HG02840 (cell line): ENCODE measurements around the gene TRABD2B.

ENCODE experiments used
- ATAC-seq: cut with Tn5 transposase; IDR thresholded peaks from one replicate; pipeline ENCODE4 v1.9.1; 2021; ENCODE audit warnings: mild to moderate bottlenecking, moderate library complexity, moderate number of reproducible peaks; ENCODE audit not compliant: unreplicated experiment, low FRiP score

The TRABD2B gene

GRCh38 chr1:47717341-47717740, 279.8 kb downstream of the TRABD2B start:
- no peak for ATAC-seq

DNA sequence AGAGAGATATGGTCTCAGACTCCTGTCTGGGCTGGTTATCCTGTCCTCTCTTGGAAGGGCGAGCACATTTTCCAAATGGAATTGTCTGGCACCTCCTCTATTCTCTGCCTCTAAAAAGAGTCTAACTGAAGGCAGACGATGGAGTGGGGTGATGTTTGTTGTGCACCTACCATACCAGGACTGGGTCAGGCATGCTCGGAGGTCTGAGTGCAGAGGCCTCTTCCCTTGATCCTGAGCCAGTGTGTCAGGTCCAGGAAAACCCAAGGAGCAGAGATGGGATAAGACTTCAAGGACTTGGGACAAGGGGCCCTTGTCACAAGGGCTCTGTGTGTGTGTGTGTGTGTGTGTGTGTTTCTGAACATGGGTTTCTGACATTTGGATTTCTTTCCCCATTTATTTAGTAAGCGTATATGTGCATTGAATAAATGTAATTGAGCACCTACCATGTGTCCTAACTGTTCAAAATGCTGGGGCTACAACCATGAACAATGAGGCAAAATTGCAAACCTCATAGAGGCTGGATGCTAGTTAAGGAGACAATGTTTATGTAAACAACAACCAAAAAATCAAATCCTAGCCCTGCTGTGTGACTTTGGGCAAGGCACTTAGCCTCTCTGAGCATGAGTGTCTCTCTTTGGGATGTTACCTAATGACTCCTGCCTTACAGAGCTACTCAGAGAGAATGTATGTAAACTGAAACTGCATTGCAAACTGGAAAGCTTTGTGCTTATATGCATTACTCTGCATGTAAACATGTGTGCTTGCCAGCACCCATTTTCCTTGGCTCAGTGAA, 283.0 kb downstream of the TRABD2B start:
- no peak for ATAC-seq

DNA sequence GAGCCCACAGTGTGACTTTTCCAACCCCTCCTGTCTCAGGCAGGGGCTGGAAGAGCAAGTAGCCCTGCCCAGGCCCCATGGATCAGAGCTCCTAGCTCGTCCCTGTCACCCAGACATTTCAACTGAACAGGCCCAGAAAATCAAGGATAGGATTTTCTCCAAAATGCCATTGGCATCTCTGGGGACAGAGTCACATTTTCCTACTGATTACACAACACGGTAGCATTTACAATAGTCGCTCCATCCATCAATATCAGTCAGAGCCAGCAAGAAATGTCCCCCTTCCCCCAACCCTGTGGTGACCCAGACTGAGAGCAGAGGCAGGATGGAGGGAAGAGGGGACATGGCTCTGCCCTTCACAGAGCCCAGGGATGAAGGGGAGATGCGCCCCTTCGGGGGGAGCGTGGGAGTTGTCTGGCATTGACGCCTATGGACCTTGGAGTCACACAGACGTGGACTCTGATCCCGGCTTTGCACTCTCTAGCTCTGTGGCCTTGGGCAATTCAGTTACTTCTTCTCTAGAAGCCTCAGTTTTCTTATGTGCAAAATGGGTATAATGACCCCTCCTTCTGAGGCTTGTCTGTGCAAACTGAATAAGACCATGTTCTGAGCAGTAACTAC, 283.7 kb downstream of the TRABD2B start:
- ATAC-seq = no peak

DNA sequence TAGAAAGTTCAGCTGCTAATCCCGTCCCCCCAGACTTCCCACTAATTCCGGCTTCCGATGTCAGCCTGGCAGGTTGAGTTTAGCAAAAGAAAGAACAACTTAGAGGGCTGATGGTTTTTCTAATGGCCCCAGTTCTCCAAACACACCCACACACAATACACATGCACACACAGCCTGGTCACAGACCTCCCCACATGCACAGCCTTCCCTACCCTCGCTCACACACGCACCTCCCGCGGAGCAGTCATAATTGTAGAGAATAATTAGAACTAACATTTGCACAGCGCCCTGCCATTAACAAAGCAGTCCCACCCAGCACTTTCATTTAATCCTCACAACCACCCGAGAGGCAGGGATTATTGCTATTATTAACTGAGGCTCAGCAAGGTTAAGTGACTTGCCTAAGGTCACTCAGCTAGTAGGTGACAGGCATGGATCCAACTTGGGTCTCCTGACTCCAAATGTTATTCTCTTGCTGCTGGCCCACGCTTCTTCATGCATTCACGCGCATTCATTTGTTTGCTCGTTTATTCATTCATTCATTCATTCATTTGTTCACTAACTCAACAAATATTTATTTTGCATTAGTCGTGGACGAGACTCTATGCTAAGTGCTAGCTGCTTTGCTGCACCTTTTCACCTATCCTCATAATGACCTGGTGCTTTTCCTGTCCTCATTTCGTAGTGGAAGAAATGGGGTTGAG, 284.4 kb downstream of the TRABD2B start:
- no peak for ATAC-seq

DNA sequence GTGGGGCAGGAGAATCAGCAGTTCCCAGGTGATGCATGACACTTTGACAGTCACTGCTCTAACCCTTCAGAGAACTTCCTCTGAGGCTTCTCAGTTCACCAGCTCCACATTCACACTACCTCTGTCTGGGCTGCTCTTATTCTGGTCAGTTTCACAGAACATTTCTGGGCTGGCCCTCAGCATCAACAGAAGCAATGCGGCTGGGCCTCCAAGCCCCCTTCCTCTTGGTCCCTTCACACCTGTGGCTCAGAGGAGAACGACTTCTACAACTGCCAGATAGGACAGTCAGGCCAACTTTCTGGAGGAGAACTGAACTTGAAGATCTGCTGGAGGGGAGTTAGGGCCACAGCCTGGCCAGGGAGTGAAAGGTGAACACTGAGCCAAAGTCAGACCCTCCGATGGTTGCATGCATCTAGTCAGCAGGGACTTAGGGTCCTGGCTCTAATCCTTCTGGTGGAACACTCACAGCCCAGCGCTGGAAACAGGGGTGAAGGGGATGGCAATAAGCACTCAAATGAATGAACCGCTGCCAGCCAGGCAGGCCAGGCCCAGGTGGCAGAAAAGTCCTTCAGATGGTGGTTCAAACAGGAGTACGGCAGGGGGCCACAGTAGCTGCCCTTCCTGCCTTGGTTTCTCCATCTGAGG, 285.2 kb downstream of the TRABD2B start:
- ATAC-seq = no peak

DNA sequence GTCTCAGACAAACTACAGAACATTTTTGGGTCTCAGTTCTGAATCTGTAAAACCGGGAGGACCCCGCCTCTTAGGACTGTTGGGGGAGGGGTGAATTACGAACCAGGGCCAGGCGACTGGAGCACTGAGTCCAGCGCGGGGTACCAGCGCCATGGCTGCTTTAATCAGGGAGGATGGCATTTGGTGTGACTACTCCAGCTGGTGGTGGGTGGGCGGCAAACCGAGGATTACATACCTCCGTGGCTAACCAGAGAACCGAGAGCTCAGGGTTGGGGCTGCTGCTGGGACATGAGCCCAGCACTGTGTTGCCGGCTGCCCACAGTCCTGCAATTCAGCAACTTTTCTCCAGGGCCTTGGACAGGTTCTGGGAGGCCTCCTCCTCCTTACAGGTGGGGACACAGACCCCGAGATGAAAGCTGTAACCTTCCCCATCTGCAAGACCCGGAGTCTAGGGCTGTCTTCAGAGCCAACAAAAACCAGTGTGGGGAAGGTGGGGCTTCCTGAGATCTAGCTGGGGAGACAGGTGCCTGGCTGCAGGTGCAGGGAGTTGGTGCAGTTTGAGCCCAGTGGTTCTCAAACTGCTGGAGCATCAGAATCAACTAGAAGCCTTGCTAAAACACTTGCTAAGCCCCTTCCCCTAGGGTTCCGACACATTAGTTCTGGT, 285.9 kb downstream of the TRABD2B start:
- no peak for ATAC-seq
